KG1 (cell line): ENCODE measurements around the gene DLGAP4.

Experiments used
- DNase-seq: peaks from one replicate; lab custom pipeline; 2025; lab: John Stamatoyannopoulos, UW

The DLGAP4 gene

DNA sequence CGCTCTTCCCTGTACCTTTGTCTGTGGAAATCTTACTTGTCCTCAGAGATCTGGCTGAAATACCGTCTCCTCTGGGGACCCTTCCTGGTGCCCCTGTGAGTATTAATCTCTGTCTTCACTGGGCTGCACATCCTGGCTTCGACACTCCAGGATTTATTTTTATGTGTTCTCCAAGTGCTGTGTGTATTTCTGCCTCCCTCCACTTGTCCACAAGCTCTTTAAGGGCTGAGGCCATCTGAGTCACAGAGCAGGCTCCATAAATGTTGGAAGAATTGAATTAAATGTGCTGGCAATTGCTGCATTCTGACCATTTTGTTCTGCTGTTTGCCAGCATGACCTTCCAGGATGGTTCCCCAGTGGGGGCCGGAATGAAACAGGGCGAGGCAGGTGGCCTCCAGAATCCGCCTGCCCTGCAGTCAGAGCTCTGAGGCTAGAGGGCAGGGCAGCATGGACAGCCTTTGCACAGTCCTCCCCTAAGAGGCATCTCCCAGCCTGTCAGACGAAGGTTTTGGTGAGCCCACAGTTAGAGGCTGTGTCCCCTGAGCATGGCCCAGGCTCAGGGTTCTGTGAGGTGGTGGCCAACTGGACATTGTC lies 105.8 kb downstream of the DLGAP4 start:
- DNase-seq, result no peak

DNA sequence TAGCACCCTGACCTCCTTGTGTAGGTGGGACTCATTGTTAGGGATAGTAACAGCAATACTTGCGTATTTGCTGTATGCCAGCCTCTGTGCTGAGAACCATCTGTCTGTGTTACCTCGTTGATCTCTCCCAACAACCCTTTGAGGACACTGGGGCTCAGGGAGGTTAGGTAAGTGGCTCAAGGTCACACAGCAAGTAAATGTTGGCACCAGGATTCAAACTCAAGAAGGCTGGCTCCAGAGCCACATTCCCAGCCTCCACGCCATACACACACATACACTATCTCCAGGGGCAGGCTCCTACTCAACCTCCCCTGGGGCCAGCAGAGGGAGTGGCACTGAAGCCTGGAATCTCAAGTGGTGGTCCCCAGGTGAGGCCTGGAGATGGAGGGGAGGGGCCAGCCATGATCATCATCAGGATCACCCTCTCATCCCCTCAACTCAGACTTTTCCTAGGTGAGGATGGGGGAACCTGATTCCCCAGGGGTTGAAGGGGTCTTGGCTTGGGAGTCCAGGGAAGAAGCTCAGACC lies 109.4 kb downstream of the DLGAP4 start:
- no peak for DNase-seq

- DNase-seq, result no peak
Observed at GRCh38 chr20:36418711-36419110, 112.6 kb downstream of the DLGAP4 start.

GRCh38 chr20:36421641-36422040 lies 115.5 kb downstream of the DLGAP4 start:
- no peak for DNase-seq

GRCh38 chr20:36424314-36424713 lies 118.2 kb downstream of the DLGAP4 start:
- no peak for DNase-seq

GRCh38 chr20:36425166-36425565 lies 119.0 kb downstream of the DLGAP4 start:
- no peak for DNase-seq

- no peak for DNase-seq
Observed at GRCh38 chr20:36431604-36432003, 125.5 kb downstream of the DLGAP4 start.

DNA sequence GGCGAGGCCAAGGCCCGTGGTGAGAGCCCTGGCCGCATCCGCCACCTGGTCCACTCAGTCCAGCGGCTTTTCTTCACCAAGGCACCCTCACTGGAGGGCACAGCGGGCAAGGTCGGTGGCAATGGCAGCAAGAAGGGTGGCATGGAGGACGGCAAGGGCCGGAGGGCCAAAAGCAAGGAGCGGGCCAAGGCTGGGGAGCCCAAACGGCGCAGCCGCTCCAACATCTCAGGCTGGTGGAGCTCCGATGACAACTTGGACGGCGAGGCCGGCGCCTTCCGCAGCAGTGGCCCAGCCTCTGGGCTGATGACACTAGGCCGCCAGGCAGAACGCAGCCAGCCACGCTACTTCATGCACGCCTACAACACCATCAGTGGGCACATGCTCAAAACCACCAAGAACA lies 126.0 kb downstream of the DLGAP4 start:
- no peak for DNase-seq

DNA sequence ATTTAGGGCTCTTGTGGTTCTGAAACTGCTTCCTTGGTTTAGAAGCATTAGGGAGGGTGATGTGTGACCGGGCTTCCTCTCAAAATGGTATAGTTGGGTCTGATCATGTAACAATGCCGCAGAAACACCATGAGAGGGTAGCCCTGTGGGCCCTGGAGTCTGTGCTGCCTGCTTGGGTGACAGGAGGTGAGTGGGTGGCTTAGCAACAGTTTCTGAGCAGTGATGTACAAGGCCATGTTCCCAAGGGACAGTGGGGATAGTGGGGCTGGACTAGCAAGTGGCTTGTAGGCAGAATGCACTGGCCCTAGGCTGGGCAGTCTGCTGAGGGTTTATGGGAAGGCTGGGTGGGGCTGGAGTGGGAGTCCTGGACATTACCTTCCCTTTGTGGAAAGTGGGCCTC lies 128.2 kb downstream of the DLGAP4 start:
- DNase-seq, result no peak

GRCh38 chr20:36435124-36435523 lies 129.0 kb downstream of the DLGAP4 start:
- no peak for DNase-seq

- no peak for DNase-seq
Observed at GRCh38 chr20:36435592-36436541, 129.7 kb downstream of the DLGAP4 start.

GRCh38 chr20:36439040-36439730 lies 133.0 kb downstream of the DLGAP4 start:
- no peak for DNase-seq

DNA sequence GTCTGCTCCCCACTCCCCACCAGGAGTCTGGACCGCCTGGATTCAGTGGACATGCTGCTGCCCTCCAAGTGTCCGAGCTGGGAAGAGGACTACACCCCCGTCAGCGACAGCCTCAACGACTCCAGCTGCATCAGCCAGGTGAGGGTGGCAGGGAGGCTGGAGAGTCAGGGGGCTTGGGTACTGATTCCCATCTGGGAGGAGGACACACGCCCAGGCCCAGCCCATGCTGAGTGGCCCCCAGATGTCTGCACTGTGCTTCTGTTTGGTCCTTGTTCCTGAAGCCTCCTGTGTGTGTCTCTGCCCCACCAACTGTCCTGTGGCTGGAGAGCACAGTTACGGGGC lies 133.6 kb downstream of the DLGAP4 start:
- no peak for DNase-seq

DNA sequence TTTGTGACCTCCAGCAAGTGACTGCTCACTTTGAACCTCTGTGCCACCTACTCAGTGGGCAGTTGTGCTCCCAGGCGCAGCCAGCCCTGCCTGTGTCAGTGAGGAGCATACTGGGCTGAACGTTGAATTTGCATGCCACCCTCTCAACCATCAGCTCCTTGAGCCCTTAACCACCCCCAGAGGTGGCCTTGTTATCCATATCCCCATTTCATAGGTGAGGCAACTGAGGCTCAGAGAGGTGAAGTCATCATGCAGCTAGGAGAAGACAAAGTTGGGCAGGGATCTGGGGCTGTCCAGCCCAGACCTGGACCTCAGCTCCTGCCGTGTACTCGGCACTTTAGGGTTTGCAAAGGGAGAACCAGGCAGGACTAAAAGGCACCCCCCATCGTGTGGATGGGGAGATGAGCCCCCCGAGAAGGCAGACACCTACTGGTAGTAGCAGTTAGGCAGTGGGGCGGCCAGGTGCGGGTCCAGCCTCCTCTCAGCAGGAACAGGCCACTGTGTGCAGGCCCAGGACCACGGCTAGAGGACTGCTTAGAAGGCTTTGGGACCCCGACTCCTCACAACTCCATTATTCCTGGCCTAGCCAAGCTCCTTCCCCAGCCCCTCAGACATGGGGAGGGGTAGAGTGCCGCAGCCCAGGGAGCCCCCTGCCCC lies 134.4 kb downstream of the DLGAP4 start:
- no peak for DNase-seq

DNA sequence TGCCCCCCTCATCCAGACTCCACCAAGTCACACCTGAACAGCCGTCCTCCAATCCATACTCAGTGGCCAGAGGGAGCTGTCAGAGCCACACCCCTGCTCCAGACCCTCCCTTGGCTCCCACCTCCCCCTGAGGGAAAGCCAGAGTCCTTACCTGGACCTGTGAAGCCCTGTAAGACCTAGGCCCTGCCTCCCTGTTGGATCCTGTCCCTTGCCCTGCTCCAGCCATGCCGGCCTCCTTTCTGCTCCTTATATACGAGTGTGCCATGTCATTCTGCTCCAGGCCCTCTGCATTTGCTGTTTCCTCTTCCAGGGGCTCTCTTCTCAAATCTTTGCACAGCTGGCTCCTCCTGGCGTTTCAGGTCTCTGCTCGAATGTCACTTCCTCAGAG lies 134.9 kb downstream of the DLGAP4 start:
- no peak for DNase-seq

DNA sequence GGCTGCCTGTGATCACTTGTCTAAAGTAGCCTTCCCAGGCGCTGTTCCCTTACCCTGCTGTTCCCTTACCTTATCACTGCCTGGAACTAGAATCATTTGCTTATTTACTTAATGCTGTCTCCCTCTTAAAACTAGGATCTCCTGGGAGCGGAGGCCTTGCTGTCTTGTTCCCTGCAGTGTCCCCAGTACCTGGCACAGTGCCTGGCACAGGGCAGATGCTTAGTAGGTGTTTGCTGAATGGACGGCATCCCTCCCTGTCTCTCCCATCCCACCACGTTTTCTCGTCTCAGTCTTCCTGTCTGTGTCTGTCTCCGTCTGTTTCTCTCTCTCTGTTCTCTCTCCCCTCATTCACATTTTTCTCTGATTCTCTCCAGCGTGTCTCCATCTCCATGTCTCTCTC lies 135.3 kb downstream of the DLGAP4 start:
- DNase-seq, result no peak

GRCh38 chr20:36445847-36446246 lies 139.7 kb downstream of the DLGAP4 start:
- DNase-seq, result no peak

- DNase-seq, result no peak
Observed at GRCh38 chr20:36446557-36446956, 140.4 kb downstream of the DLGAP4 start.

GRCh38 chr20:36447101-36447500 lies 141.0 kb downstream of the DLGAP4 start:
- DNase-seq, result no peak

- DNase-seq, result no peak
Observed at GRCh38 chr20:36449663-36450062, 143.5 kb downstream of the DLGAP4 start.

GRCh38 chr20:36454332-36454697 lies 148.2 kb downstream of the DLGAP4 start:
- DNase-seq, result no peak

GRCh38 chr20:36454698-36455427 lies 148.7 kb downstream of the DLGAP4 start:
- no peak for DNase-seq
